ENCODE measurements around the gene STX5. TPM values are rescaled to one million over a fixed set of nuclear protein-coding genes. Genes with fewer than 3 reads are reported as not detected.
"Not testable (repeated sequence)": the region's sequence is repeated elsewhere in the genome, so short reads cannot be mapped to it uniquely, and the experiment has no call there.

Gene STX5
- total and polyA plus RNA-seq, 8 donors = 18.6 to 31.2 (median 26.9) TPM

- no peak for FAIRE-seq
- no peak overlapping the region for H3K27ac ChIP-seq
- H3K4me3 ChIP-seq = no peak overlapping the region
- no peak for DNase-seq
- H3K4me1 ChIP-seq = peaks cover 14 to 23% (median 22%) of the 10 kb centered on the region in 3 donors
- no peaks in the 10 kb centered on the region for H3K9me3 ChIP-seq
- WGBS, 2 donors = 70 to 74% methylated on average over 15 of the region's 15 CpGs
- peaks cover 0 to 18% (median 17%) of the 10 kb centered on the region in 3 donors for H3K36me3 ChIP-seq
- H3K27me3 ChIP-seq = no peaks in the 10 kb centered on the region
- intact Hi-C loops (cut with DNase I) = no loop called here
- no peak for ATAC-seq
- no peak for TF ChIP-seq CTCF (IDR thresholded peaks at IDR 0.05)
These were observed 19.3 kb upstream of the STX5 start for GRCh38 chr11:62850911-62851806.

GRCh38 chr11:62847767-62848314 is 16.0 kb upstream of the STX5 start:
- no peak overlapping the region for H3K4me3 ChIP-seq
- H3K4me1 ChIP-seq = peaks cover 0 to 6% (median 5%) of the 10 kb centered on the region in 3 donors
- no peaks in the 10 kb centered on the region for H3K9me3 ChIP-seq
- intact Hi-C loops (cut with DNase I) = no loop called here
- WGBS, 2 donors = 91% methylated on average over 1 of the region's 1 CpG
- no peak overlapping the region for H3K27ac ChIP-seq
- no peak for ATAC-seq
- DNase-seq = no peak
- no peak for TF ChIP-seq CTCF (IDR thresholded peaks at IDR 0.05)
- H3K36me3 ChIP-seq = peaks cover 0 to 10% (median 3%) of the 10 kb centered on the region in 3 donors
- FAIRE-seq = no peak
- no peaks in the 10 kb centered on the region for H3K27me3 ChIP-seq

- H3K4me3 ChIP-seq = no peak overlapping the region
- FAIRE-seq = no peak
- H3K27ac ChIP-seq = no peak overlapping the region
- no peaks in the 10 kb centered on the region for H3K9me3 ChIP-seq
- DNase-seq = no peak
- H3K27me3 ChIP-seq = no peaks in the 10 kb centered on the region
- intact Hi-C loops (cut with DNase I) = no loop called here
- no peak for ATAC-seq
- 64 to 86% methylated on average over 3 of the region's 3 CpGs for WGBS, 2 donors
- H3K4me1 ChIP-seq = peaks cover 0 to 7% (median 5%) of the 10 kb centered on the region in 3 donors
- no peaks in the 10 kb centered on the region for H3K36me3 ChIP-seq
- no peak for TF ChIP-seq CTCF (IDR thresholded peaks at IDR 0.05)
These were observed 14.3 kb upstream of the STX5 start for GRCh38 chr11:62846177-62846576.

GRCh38 chr11:62844154-62844553 is 12.3 kb upstream of the STX5 start:
- ATAC-seq (no peak), DNase-seq (no peak), FAIRE-seq (no peak)
- Histone ChIP-seq H3K9me3 (no peaks in the 10 kb centered on the region), H3K4me1 (peaks cover 0 to 7% (median 5%) of the 10 kb centered on the region in 3 donors), H3K27ac (no peak overlapping the region), H3K4me3 (no peak overlapping the region), H3K36me3 (no peaks in the 10 kb centered on the region), H3K27me3 (no peaks in the 10 kb centered on the region)
- WGBS, 2 donors = 93 to 97% methylated on average over 3 of the region's 3 CpGs
- TF ChIP-seq CTCF (IDR thresholded peaks at IDR 0.05) = no peak
- intact Hi-C loops (cut with DNase I) = no loop called here

- FAIRE-seq = no peak
- Histone ChIP-seq H3K27me3 (no peaks in the 10 kb centered on the region), H3K4me1 (peaks cover 4 to 7% (median 7%) of the 10 kb centered on the region in 3 donors), H3K4me3 (no peak overlapping the region), H3K9me3 (no peaks in the 10 kb centered on the region), H3K27ac (no peak overlapping the region), H3K36me3 (no peaks in the 10 kb centered on the region)
- no peak for ATAC-seq
- TF ChIP-seq CTCF (IDR thresholded peaks at IDR 0.05) = no peak
- WGBS, 2 donors = 93 to 96% methylated on average over 3 of the region's 3 CpGs
- intact Hi-C loops (cut with DNase I) = no loop called here
- no peak for DNase-seq
These were observed 11.6 kb upstream of the STX5 start for GRCh38 chr11:62843466-62843865.

GRCh38 chr11:62842891-62843290 is 11.0 kb upstream of the STX5 start:
- H3K27ac ChIP-seq = peak overlapping the region; percentile 93 to 99 (median 98)
- H3K4me3 ChIP-seq; FAIRE-seq; DNase-seq; ATAC-seq; H3K9me3 ChIP-seq; H3K36me3 ChIP-seq; H3K27me3 ChIP-seq; intact Hi-C loops (cut with DNase I): not testable (repeated sequence)
- 87 to 90% methylated on average over 9 of the region's 9 CpGs for WGBS, 2 donors
- H3K4me1 ChIP-seq = peaks cover 6 to 12% (median 7%) of the 10 kb centered on the region in 3 donors

Data from pancreas (tissue), 10 donors.